ENCODE data around the gene PICALM. TPM values are rescaled to one million over a fixed set of nuclear protein-coding genes. Genes with fewer than 3 reads are reported as not detected.

The PICALM gene
- total and polyA plus RNA-seq, 2 of the 13 experiments (the other 11 are each of a cell fraction or from before 2014, with no cell fraction given): 97.6 to 154 TPM

GRCh38 chr11:85941380-85941973 lies 127.4 kb downstream of the PICALM start:
- Histone ChIP-seq H3K36me3 (replicated peaks in 1 of 2; ENCODE audit: control insufficient read depth in 1 of 2, insufficient read depth in 2 of 2, low read length in 2 of 2) (no peaks in the 10 kb centered on the region), H3K9ac (ENCODE audit: insufficient read depth, low read depth, low read length) (no peak overlapping the region), H3K4me3 (replicated peaks in 1 of 3; ENCODE audit: insufficient read depth in 1 of 3, low read depth in 2 of 3, low read length in 3 of 3) (no peak overlapping the region), H3K79me2 (ENCODE audit: insufficient read depth, low read length) (no peaks in the 10 kb centered on the region), H4K20me1 (ENCODE audit: insufficient read depth, low read length) (no peaks in the 10 kb centered on the region), H3K27me3 (ENCODE audit: control insufficient read depth in 1 of 2, insufficient read depth in 2 of 2, low read length in 2 of 2) (no peaks in the 10 kb centered on the region), H3K9me3 (ENCODE audit: low read length) (no peaks in the 10 kb centered on the region), H2AFZ (ENCODE audit: low read length) (no peak overlapping the region), H3K27ac (ENCODE audit: extremely low read length, insufficient read depth, low read length) (no peak overlapping the region), H3K4me1 (ENCODE audit: insufficient read depth, low read length) (peaks cover 31% of the 10 kb centered on the region), H3K4me2 (ENCODE audit: low read depth, low read length) (no peak overlapping the region)
- WGBS (ENCODE audit: low lambda C conversion rate): 12% methylated on average over 4 of the region's 6 CpGs
- DNase-seq (ENCODE audit: low spot score) (peak; percentile 56), FAIRE-seq (peak; percentile 51), ATAC-seq (peak; percentile 81)
- POLR2A ChIA-PET: no interaction called here
- in situ Hi-C loops (cut with HindIII; ENCODE audit: extremely low pct_ligation_motif_present, low pct_unique_long_range_greater_than_20kb) (loop anchor here (10.0 to 25.0 kb wide), 2 partner anchors 271 to 353 kb away; no protein-coding TSS in a partner anchor), intact Hi-C loops (cut with micrococcal nuclease; ENCODE audit: unreplicated experiment) (loop anchor here (1.0 to 2.0 kb wide), 3 partner anchors 87 to 351 kb away; partner anchors contain the start of gene CCDC83)
- CTCF ChIA-PET (ENCODE audit: low intra/inter-chr PET ratio, low total read pairs): interaction anchor here (1.1 kb wide), 1 partner anchor 350 kb away, joined by 3 read pairs; no protein-coding TSS in a partner anchor
- no TSS peak for BruUV-seq (replicated peaks)
- TF ChIP-seq EP300 (IDR thresholded peaks at IDR 0.05; ENCODE audit: low read depth in 2 of 2, low read length in 2 of 2): no peak
- no peak for TF ChIP-seq EP300 (CRISPR knock-in tag; IDR thresholded peaks at IDR 0.05; ENCODE audit: borderline replicate concordance)
- no peak for TF ChIP-seq ZNF577 (CRISPR knock-in tag; IDR thresholded peaks at IDR 0.05; ENCODE audit: borderline replicate concordance, low read depth)
- TF ChIP-seq ZNF615 (CRISPR knock-in tag; IDR thresholded peaks at IDR 0.05; ENCODE audit: borderline replicate concordance): no peak
- TF ChIP-seq ZNF331 (CRISPR knock-in tag; IDR thresholded peaks at IDR 0.05): no peak
- TF ChIP-seq ZNF501 (CRISPR knock-in tag; IDR thresholded peaks at IDR 0.05): 0 out of 2 replicates have a peak, but pooled peaks have one; percentile 23
- TF ChIP-seq BRD4 (CRISPR knock-in tag; IDR thresholded peaks at IDR 0.05): no peak
- no peak for TF ChIP-seq DPF2 (CRISPR knock-in tag; IDR thresholded peaks at IDR 0.05; ENCODE audit: borderline replicate concordance, low read depth)
- TF ChIP-seq ZNF282 (IDR thresholded peaks at IDR 0.05; ENCODE audit: partially characterized antibody): no peak
- 0 out of 2 replicates have a peak, but pooled peaks have one; percentile 23 for TF ChIP-seq IRF2 (CRISPR knock-in tag; IDR thresholded peaks at IDR 0.05)
- TF ChIP-seq TCF7 (IDR thresholded peaks at IDR 0.05; ENCODE audit: low read depth): no peak
- TF ChIP-seq ZNF703 (CRISPR knock-in tag; IDR thresholded peaks at IDR 0.05; ENCODE audit: borderline replicate concordance): no peak
- peak; percentile 19 for TF ChIP-seq XRCC5 (optimal IDR thresholded peaks at IDR 0.05; ENCODE audit: low read length)
- TF ChIP-seq ZSCAN25 (CRISPR knock-in tag; IDR thresholded peaks at IDR 0.05): no peak
- TF ChIP-seq ZNF749 (CRISPR knock-in tag; IDR thresholded peaks at IDR 0.05; ENCODE audit: borderline replicate concordance): no peak
- TF ChIP-seq ATF7-NPFF (CRISPR knock-in tag; IDR thresholded peaks at IDR 0.05; ENCODE audit: low read depth): no peak
- no peak for TF ChIP-seq GMEB1 (CRISPR knock-in tag; IDR thresholded peaks at IDR 0.05; ENCODE audit: borderline replicate concordance)
- peak; percentile 84 for TF ChIP-seq STAG1 (CRISPR knock-in tag; IDR thresholded peaks at IDR 0.05)
- no peak for TF ChIP-seq NFIB (CRISPR knock-in tag; IDR thresholded peaks at IDR 0.05; ENCODE audit: borderline replicate concordance)
- peak; percentile 20; the same call in 1 of the 2 replicates for TF ChIP-seq IKZF5 (CRISPR knock-in tag; IDR thresholded peaks at IDR 0.05)
- TF ChIP-seq ZNF777 (CRISPR knock-in tag; IDR thresholded peaks at IDR 0.05): no peak
- no peak for TF ChIP-seq ZFP91 (CRISPR knock-in tag; IDR thresholded peaks at IDR 0.05; ENCODE audit: borderline replicate concordance)
